B cell (primary cell): ENCODE measurements around the gene CST9. TPM values are rescaled to one million over a fixed set of nuclear protein-coding genes. Genes with fewer than 3 reads are reported as not detected.

Experiments
- ATAC-seq: fragments of 200-7000 bp; cut with Tn5 transposase; one replicate; pipeline ENCODE4 v1.10.0; 2021; ENCODE audit warnings: low read depth, mild to moderate bottlenecking, moderate number of reproducible peaks, moderate library complexity
- CTCF ChIA-PET: fragments of 350-600 bp; sonication (Branson Sonifier 250); formaldehyde crosslinking; loops from one replicate; lab custom pipeline; 2021; ENCODE audit warnings: antibody characterized with exemption, inconsistent platforms; lab: Charles Lee
- POLR2A ChIA-PET: fragments of 350-600 bp; sonication (Branson Sonifier 250); formaldehyde crosslinking; loops from one replicate; lab custom pipeline; 2021; ENCODE audit warnings: antibody characterized with exemption; lab: Charles Lee
- DNase-seq: peaks from one replicate; pipeline ENCODE4 v3.0.0; 2013
- H2AFZ ChIP-seq: 2 replicates; pipeline ENCODE4 v1.6.1; 2012; ENCODE audit warnings: mild to moderate bottlenecking, low read depth, low read length; ENCODE audit not compliant: insufficient read depth, poor library complexity, severe bottlenecking
- H3K27ac ChIP-seq, 2 donors: 1 replicate in 1 of 2; 2 replicates in 1 of 2; pipeline ENCODE4 v1.5.1; 2012 to 2013; ENCODE audit warnings: low read length in 2 of 2, mild to moderate bottlenecking in 2 of 2, moderate library complexity in 1 of 2
- H3K27me3 ChIP-seq, 4 experiments: fragments of 200-600 bp in 1 of 4; sonication (generic) in 1 of 4; replicated peaks in 1 of 4; 1 replicate in 2 of 4; 2 replicates in 2 of 4; pipeline versions ENCODE4 v1.6.1 to v1.7.0; 2013 to 2016; ENCODE audit warnings: low read length in 3 of 4, mild to moderate bottlenecking in 2 of 4, mixed read lengths in 1 of 4, moderate library complexity in 1 of 4; ENCODE audit not compliant: insufficient read depth in 4 of 4, control insufficient read depth in 3 of 4; ENCODE audit errors: control extremely low read depth in 1 of 4
- H3K36me3 ChIP-seq, 2 experiments: replicated peaks in 1 of 2; 1 replicate in 1 of 2; 2 replicates in 1 of 2; pipeline versions ENCODE4 v1.6.1 to v1.7.1; 2013; ENCODE audit warnings: low read length in 1 of 2; ENCODE audit not compliant: insufficient read depth in 2 of 2, control insufficient read depth in 1 of 2; ENCODE audit errors: control extremely low read depth in 1 of 2, extremely low read depth in 1 of 2
- H3K4me1 ChIP-seq, 2 donors: fragments of 200-600 bp in 1 of 2; sonication (generic) in 1 of 2; 1 replicate in 1 of 2; 2 replicates in 1 of 2; pipeline versions ENCODE4 v1.5.1 to v1.6.1; 2013 to 2017; ENCODE audit warnings: low read length in 2 of 2; ENCODE audit not compliant: control insufficient read depth in 2 of 2, insufficient read depth in 2 of 2
- H3K4me2 ChIP-seq: replicated peaks from 2 replicates; pipeline ENCODE3; 2012; ENCODE audit warnings: mild to moderate bottlenecking, low read depth, low read length; ENCODE audit not compliant: poor library complexity, severe bottlenecking
- H3K4me3 ChIP-seq, 5 experiments: fragments of 200-600 bp in 1 of 5; sonication (generic) in 1 of 5; 1 replicate in 3 of 5; 2 replicates in 2 of 5; pipeline versions ENCODE4 v1.5.1 to v1.7.0; 2011 to 2016; ENCODE audit warnings: low read length in 4 of 5, mild to moderate bottlenecking in 4 of 5, low read depth in 2 of 5, control low read depth in 1 of 5, moderate library complexity in 1 of 5; ENCODE audit not compliant: insufficient read depth in 1 of 5; ENCODE audit errors: control extremely low read depth in 1 of 5, extremely low read depth in 1 of 5
- H3K79me2 ChIP-seq: fragments of 200-600 bp; sonication (generic); one replicate; pipeline ENCODE4 v1.6.0; 2016; ENCODE audit warnings: low read length; ENCODE audit not compliant: control insufficient read depth, insufficient read depth
- H3K9ac ChIP-seq: fragments of 200-600 bp; sonication (generic); 2 replicates; pipeline ENCODE4 v1.6.1; 2017; ENCODE audit warnings: mild to moderate bottlenecking, low read length, moderate library complexity
- H3K9me3 ChIP-seq, 3 donors: one replicate each; pipeline versions ENCODE4 v1.6.1 to v1.7.1; 2013; ENCODE audit warnings: low read length in 2 of 3; ENCODE audit not compliant: control insufficient read depth in 2 of 3, insufficient read depth in 1 of 3; ENCODE audit errors: control extremely low read depth in 1 of 3
- H4K20me1 ChIP-seq: 2 replicates; pipeline ENCODE4 v1.6.0; 2012; ENCODE audit warnings: mild to moderate bottlenecking, low read length; ENCODE audit not compliant: insufficient read depth, control insufficient read depth, poor library complexity, severe bottlenecking
- H3K27ac Mint-ChIP-seq: one replicate; pipeline ENCODE4 v1.8.0; 2021; ENCODE audit warnings: mixed read lengths
- H3K27me3 Mint-ChIP-seq: one replicate; pipeline ENCODE4 v1.8.0; 2021; ENCODE audit warnings: mixed read lengths
- H3K4me1 Mint-ChIP-seq: one replicate; pipeline ENCODE4 v1.8.0; 2021; ENCODE audit warnings: mixed read lengths
- H3K4me3 Mint-ChIP-seq: one replicate; pipeline ENCODE4 v1.8.0; 2021; ENCODE audit warnings: mixed read lengths
- H3K9me3 Mint-ChIP-seq: one replicate; pipeline ENCODE4 v1.8.0; 2022; ENCODE audit warnings: mixed read lengths; ENCODE audit not compliant: insufficient read depth
- CTCF ChIP-seq: fragments of 200-600 bp; IDR thresholded peaks from one replicate; pipeline ENCODE4 v1.8.0; 2022; ENCODE audit warnings: antibody characterized with exemption, mild to moderate bottlenecking
- EZH2 ChIP-seq: IDR thresholded peaks from 2 replicates; pipeline ENCODE4 v1.6.1; 2012; ENCODE audit warnings: borderline replicate concordance, low read depth, mild to moderate bottlenecking, moderate library complexity, low read length; ENCODE audit not compliant: insufficient read depth, poor library complexity, severe bottlenecking
- WGBS: methylation state at CpG from one replicate; pipeline ENCODE4 v1.1.5; 2013; ENCODE audit warnings: missing lambda C conversion rate; ENCODE audit not compliant: insufficient coverage; 5-methylcytosine and 5-hydroxymethylcytosine counted together
- intact Hi-C: fragments of 100-400 bp; cut with micrococcal nuclease; formaldehyde crosslinking; loops from one replicate; pipeline ENCODE4 v1.10.0; 2022
- polyA plus RNA-seq: library from polyadenylated mRNA; depleted of rRNA; stranded (reverse); fragments of >200 nt; gene quantifications from 2 replicates; pipeline ENCODE4 v1.2.3, GENCODE V29; 2012
- total RNA-seq, 2 donors: library from RNA; stranded (reverse); fragments of 120-200 nt in 1 of 2; gene quantifications; 1 replicate in 1 of 2; 2 replicates in 1 of 2; pipeline versions ENCODE4 v1.2.3 to v1.2.4, GENCODE V29; 2013 to 2022

Gene CST9
- total and polyA plus RNA-seq, 2 donors (not counting 1 experiment from before 2014, with no cell fraction given), result not detected

DNA sequence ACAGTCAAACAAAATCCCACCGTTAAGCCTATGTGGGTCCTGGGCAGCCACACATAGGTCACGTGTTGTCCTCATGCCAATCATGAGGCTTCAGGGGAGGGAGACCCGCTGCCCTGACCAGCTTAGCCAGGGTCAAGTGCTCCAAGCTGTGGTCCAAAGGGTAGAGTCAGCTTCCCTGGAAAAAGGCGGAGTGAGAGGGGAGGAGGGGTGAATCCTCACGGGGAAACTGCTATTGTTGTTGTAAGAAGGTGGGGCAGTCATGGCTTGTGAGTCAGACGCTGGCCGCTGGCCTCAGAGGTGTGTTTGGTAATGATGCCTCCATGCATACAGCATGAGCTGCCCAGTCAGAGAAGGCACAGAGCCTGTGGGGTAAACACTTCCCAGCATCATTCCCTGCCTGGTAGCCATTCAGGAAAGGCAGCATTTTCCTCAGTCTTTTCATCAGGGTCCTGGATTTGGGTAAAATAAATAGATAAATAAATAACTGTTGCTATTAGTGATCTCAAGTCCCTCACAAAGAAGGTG is 23.4 kb upstream of the CST9 start:
- H3K4me2 ChIP-seq, result no peak overlapping the region
- H3K27ac Mint-ChIP-seq, result no peak overlapping the region
- POLR2A ChIA-PET, result no interaction called here

More for the DNA sequence above, 23.4 kb upstream of the CST9 start:
- no peak for ATAC-seq
- H3K9ac ChIP-seq, result no peak overlapping the region
- no peaks in the 10 kb centered on the region for H4K20me1 ChIP-seq
- H3K27me3 ChIP-seq, result no peaks in the 10 kb centered on the region
- no peaks in the 10 kb centered on the region for H3K4me1 ChIP-seq
- TF ChIP-seq CTCF (no peak), EZH2 (no peak)
- DNase-seq, result no peak
- no peaks in the 10 kb centered on the region for H3K4me1 Mint-ChIP-seq
- H3K4me3 Mint-ChIP-seq, result no peak overlapping the region
- H3K79me2 ChIP-seq, result no peaks in the 10 kb centered on the region
- H3K4me3 ChIP-seq, result no peak overlapping the region
- CTCF ChIA-PET, result no interaction called here
- intact Hi-C loops, result no loop called here
- no peak overlapping the region for H2AFZ ChIP-seq
- 68% methylated on average over 6 of the region's 7 CpGs for WGBS
- H3K27ac ChIP-seq, result no peak overlapping the region
- peaks cover 13% of the 10 kb centered on the region for H3K27me3 Mint-ChIP-seq
- peaks cover 0 to 7% (median 0%) of the 10 kb centered on the region in 3 donors for H3K9me3 ChIP-seq
- H3K9me3 Mint-ChIP-seq, result no peaks in the 10 kb centered on the region
- no peaks in the 10 kb centered on the region for H3K36me3 ChIP-seq
